ENCODE measurements around the gene KRT25. TPM values are rescaled to one million over a fixed set of nuclear protein-coding genes. Genes with fewer than 3 reads are reported as not detected.

The KRT25 gene
- total RNA-seq, 2 experiments from 2014 or later, result not detected

DNA sequence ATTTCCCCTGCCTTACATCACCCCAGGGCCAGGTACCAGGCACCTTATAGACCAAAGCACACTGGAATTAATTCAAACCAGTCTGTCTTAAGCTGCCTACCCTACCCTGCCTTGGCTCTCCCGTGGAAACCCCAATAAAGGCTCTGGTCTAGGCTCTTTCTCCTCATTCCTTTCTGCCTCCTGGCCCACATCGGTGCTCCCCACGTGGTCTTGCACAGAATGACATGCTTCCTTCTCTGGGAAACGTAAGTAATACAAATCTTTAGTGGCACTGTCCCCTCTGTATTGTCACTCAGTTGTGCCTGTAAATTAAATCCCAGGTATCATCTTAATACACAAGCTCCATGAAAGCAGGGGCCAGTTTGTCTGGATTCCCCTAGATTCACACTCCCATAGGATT, 16.6 kb downstream of the KRT25 start:
- intact Hi-C loops (cut with DNase I, micrococcal nuclease), result no loop called here
- no peaks in the 10 kb centered on the region for H3K36me3 ChIP-seq (ENCODE audit: insufficient read depth, low read length)
- Mint-ChIP-seq H3K4me3 (no peak overlapping the region), H3K36me3 (ENCODE audit: low read depth) (no peaks in the 10 kb centered on the region), H3K27ac (no peak overlapping the region), H3K27me3 (peaks cover 66% of the 10 kb centered on the region), H3K4me1 (ENCODE audit: low read depth) (no peaks in the 10 kb centered on the region), H3K9me3 (peaks cover 5% of the 10 kb centered on the region)
- no peak for DNase-seq
- H3K27ac ChIP-seq (ENCODE audit: low read depth in 1 of 2, low read length in 2 of 2), result no peak overlapping the region
- H3K4me1 ChIP-seq (ENCODE audit: insufficient read depth, low read length), result no peaks in the 10 kb centered on the region
- ChIA-PET POLR2A (no interaction called here), CTCF (no interaction called here)
- no peaks in the 10 kb centered on the region for H3K9me3 ChIP-seq (ENCODE audit: control insufficient read depth in 1 of 2, insufficient read depth in 1 of 2, low read length in 2 of 2)
- peaks cover 11 to 13% of the 10 kb centered on the region in 2 experiments for H3K27me3 ChIP-seq (ENCODE audit: control insufficient read depth in 1 of 2, insufficient read depth in 2 of 2, low read length in 2 of 2)
- ATAC-seq (ENCODE audit: poor library complexity), result no peak
- TF ChIP-seq, protein P1, sequence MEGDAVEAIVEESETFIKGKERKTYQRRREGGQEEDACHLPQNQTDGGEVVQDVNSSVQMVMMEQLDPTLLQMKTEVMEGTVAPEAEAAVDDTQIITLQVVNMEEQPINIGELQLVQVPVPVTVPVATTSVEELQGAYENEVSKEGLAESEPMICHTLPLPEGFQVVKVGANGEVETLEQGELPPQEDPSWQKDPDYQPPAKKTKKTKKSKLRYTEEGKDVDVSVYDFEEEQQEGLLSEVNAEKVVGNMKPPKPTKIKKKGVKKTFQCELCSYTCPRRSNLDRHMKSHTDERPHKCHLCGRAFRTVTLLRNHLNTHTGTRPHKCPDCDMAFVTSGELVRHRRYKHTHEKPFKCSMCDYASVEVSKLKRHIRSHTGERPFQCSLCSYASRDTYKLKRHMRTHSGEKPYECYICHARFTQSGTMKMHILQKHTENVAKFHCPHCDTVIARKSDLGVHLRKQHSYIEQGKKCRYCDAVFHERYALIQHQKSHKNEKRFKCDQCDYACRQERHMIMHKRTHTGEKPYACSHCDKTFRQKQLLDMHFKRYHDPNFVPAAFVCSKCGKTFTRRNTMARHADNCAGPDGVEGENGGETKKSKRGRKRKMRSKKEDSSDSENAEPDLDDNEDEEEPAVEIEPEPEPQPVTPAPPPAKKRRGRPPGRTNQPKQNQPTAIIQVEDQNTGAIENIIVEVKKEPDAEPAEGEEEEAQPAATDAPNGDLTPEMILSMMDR (IDR thresholded peaks at IDR 0.05), result no peak
- H3K4me3 ChIP-seq (ENCODE audit: low read length), result no peak overlapping the region

DNA sequence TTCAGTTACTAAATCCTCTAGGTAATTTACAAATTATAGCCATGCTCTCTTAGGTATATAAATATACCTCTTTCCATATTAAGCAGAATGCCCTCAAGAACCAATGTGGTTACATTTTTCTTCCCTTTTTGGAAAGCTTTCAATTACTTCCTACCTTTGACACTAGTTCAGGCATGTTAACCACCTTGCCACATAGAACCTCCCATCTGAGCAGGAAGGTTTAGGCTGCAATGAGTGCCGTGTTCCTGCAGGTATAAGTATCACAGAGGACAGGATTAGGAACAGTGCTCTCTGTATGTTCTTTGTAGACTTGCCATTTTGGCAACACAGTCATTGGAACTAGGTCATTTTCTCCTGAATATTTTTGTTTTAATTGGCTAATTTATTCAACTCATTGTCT, 20.1 kb downstream of the KRT25 start:
- H3K9me3 Mint-ChIP-seq, result no peaks in the 10 kb centered on the region
- no peak overlapping the region for H3K27ac ChIP-seq (ENCODE audit: low read depth in 1 of 2, low read length in 2 of 2)
- H3K36me3 Mint-ChIP-seq (ENCODE audit: low read depth), result no peaks in the 10 kb centered on the region
- no peaks in the 10 kb centered on the region for H3K36me3 ChIP-seq (ENCODE audit: insufficient read depth, low read length)
- no peaks in the 10 kb centered on the region for H3K9me3 ChIP-seq (ENCODE audit: control insufficient read depth in 1 of 2, insufficient read depth in 1 of 2, low read length in 2 of 2)
- H3K27me3 ChIP-seq (ENCODE audit: control insufficient read depth in 1 of 2, insufficient read depth in 2 of 2, low read length in 2 of 2), result peaks cover 8 to 20% of the 10 kb centered on the region in 2 experiments
- intact Hi-C loops (cut with DNase I, micrococcal nuclease), result no loop called here
- no peak overlapping the region for H3K4me3 ChIP-seq (ENCODE audit: low read length)
- no peak for DNase-seq
- ChIA-PET POLR2A (no interaction called here), CTCF (no interaction called here)
- H3K4me3 Mint-ChIP-seq, result no peak overlapping the region
- no peak for ATAC-seq (ENCODE audit: poor library complexity)
- TF ChIP-seq, protein P1 (IDR thresholded peaks at IDR 0.05), result no peak
- peaks cover 64% of the 10 kb centered on the region for H3K27me3 Mint-ChIP-seq
- no peaks in the 10 kb centered on the region for H3K4me1 Mint-ChIP-seq (ENCODE audit: low read depth)
- no peak overlapping the region for H3K27ac Mint-ChIP-seq
- no peaks in the 10 kb centered on the region for H3K4me1 ChIP-seq (ENCODE audit: insufficient read depth, low read length)

DNA sequence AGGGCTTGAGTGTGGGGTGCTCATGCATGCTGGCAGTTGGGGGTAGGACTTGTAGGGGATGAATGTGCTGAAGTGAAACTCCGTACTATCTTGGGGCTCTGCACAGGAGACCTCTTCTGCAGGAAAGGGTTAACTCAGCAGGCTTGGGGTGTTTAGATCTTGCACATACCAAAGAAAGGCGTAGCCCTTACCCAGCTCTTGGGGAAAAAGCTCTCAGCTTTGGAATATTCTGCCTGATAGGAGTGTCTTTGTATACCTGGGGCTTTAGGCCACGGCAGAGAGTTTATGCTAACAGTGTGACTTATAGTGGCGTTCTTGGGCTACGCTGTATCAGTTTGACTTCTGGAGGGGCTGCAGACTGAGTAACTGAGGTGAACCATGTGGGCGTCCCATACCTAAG, 21.1 kb downstream of the KRT25 start:
- CTCF ChIA-PET, result no interaction called here
- ATAC-seq (ENCODE audit: poor library complexity), result no peak
- Histone ChIP-seq H3K27ac (ENCODE audit: low read depth in 1 of 2, low read length in 2 of 2) (no peak overlapping the region), H3K27me3 (ENCODE audit: control insufficient read depth in 1 of 2, insufficient read depth in 2 of 2, low read length in 2 of 2) (peaks cover 8 to 21% of the 10 kb centered on the region in 2 experiments), H3K36me3 (ENCODE audit: insufficient read depth, low read length) (no peaks in the 10 kb centered on the region), H3K4me1 (ENCODE audit: insufficient read depth, low read length) (no peaks in the 10 kb centered on the region), H3K4me3 (ENCODE audit: low read length) (no peak overlapping the region), H3K9me3 (ENCODE audit: control insufficient read depth in 1 of 2, insufficient read depth in 1 of 2, low read length in 2 of 2) (no peaks in the 10 kb centered on the region)
- Mint-ChIP-seq H3K4me1 (ENCODE audit: low read depth) (no peaks in the 10 kb centered on the region), H3K9me3 (no peaks in the 10 kb centered on the region), H3K36me3 (ENCODE audit: low read depth) (no peaks in the 10 kb centered on the region), H3K27ac (no peak overlapping the region), H3K27me3 (peaks cover 62% of the 10 kb centered on the region), H3K4me3 (no peak overlapping the region)
- POLR2A ChIA-PET, result no interaction called here
- TF ChIP-seq, protein P1 (IDR thresholded peaks at IDR 0.05), result no peak
- DNase-seq, result no peak
- intact Hi-C loops (cut with DNase I, micrococcal nuclease), result no loop called here
